ENCODE results near the gene EIF3A. TPM values are rescaled to one million over a fixed set of nuclear protein-coding genes. Genes with fewer than 3 reads are reported as not detected.

Gene EIF3A
- total RNA-seq, 4 donors from 2014 or later, result 136 to 240 (median 191) TPM

- H3K4me1 ChIP-seq, result no peaks in the 10 kb centered on the region
- ATAC-seq (no peak), DNase-seq (no peak)
- H3K9me3 ChIP-seq, result no peaks in the 10 kb centered on the region
- TF ChIP-seq POLR2A (IDR thresholded peaks at IDR 0.05) (no peak), CTCF (IDR thresholded peaks at IDR 0.05 in 4 of 5, conservative IDR thresholded peaks at IDR 0.05 in 1 of 5) (no peak)
- intact Hi-C loops (cut with DNase I; ENCODE audit: low total_unique reads), result no loop called here
- no peak overlapping the region for H3K4me3 ChIP-seq
- H3K36me3 ChIP-seq, result no peaks in the 10 kb centered on the region
- no peak overlapping the region for H3K27ac ChIP-seq
- H3K27me3 ChIP-seq, result no peaks in the 10 kb centered on the region
- in situ Hi-C loops (cut with MboI; ENCODE audit: low sequenced_read_pairs in 4 of 4), result no loop called here
These were observed 15.0 kb upstream of the EIF3A start for GRCh38 chr10:119095640-119096039.

- TF ChIP-seq CTCF (IDR thresholded peaks at IDR 0.05 in 4 of 5, conservative IDR thresholded peaks at IDR 0.05 in 1 of 5), result no peak
- no peak for TF ChIP-seq POLR2A (IDR thresholded peaks at IDR 0.05)
- Histone ChIP-seq H3K4me1 (no peaks in the 10 kb centered on the region), H3K9me3 (no peaks in the 10 kb centered on the region), H3K27me3 (no peaks in the 10 kb centered on the region), H3K4me3 (no peak overlapping the region), H3K36me3 (no peaks in the 10 kb centered on the region), H3K27ac (no peak overlapping the region)
- in situ Hi-C loops (cut with MboI; ENCODE audit: low sequenced_read_pairs in 4 of 4) (no loop called here), intact Hi-C loops (cut with DNase I; ENCODE audit: low total_unique reads) (no loop called here)
- no peak for DNase-seq
- no peak for ATAC-seq
These were observed 10.4 kb upstream of the EIF3A start for GRCh38 chr10:119090968-119091367.

GRCh38 chr10:119090026-119090795 lies 9.6 kb upstream of the EIF3A start:
- H3K4me3 ChIP-seq, result no peak overlapping the region
- ATAC-seq (no peak), DNase-seq (no peak)
- in situ Hi-C loops (cut with MboI; ENCODE audit: low sequenced_read_pairs in 4 of 4), result no loop called here
- H3K27ac ChIP-seq, result no peak overlapping the region
- H3K36me3 ChIP-seq, result no peaks in the 10 kb centered on the region
- intact Hi-C loops (cut with DNase I; ENCODE audit: low total_unique reads), result no loop called here
- H3K9me3 ChIP-seq, result no peaks in the 10 kb centered on the region
- H3K4me1 ChIP-seq, result no peaks in the 10 kb centered on the region
- TF ChIP-seq POLR2A (IDR thresholded peaks at IDR 0.05) (no peak), CTCF (IDR thresholded peaks at IDR 0.05 in 4 of 5, conservative IDR thresholded peaks at IDR 0.05 in 1 of 5) (no peak)
- H3K27me3 ChIP-seq, result no peaks in the 10 kb centered on the region

GRCh38 chr10:119087271-119087882 lies 6.8 kb upstream of the EIF3A start:
- TF ChIP-seq CTCF (IDR thresholded peaks at IDR 0.05 in 4 of 5, conservative IDR thresholded peaks at IDR 0.05 in 1 of 5), result no peak
- no peak for TF ChIP-seq POLR2A (IDR thresholded peaks at IDR 0.05)
- in situ Hi-C loops (cut with MboI; ENCODE audit: low sequenced_read_pairs in 4 of 4) (no loop called here), intact Hi-C loops (cut with DNase I; ENCODE audit: low total_unique reads) (no loop called here)
- no peak for ATAC-seq
- Histone ChIP-seq H3K36me3 (no peaks in the 10 kb centered on the region), H3K9me3 (no peaks in the 10 kb centered on the region), H3K27me3 (no peaks in the 10 kb centered on the region), H3K27ac (no peak overlapping the region), H3K4me1 (no peaks in the 10 kb centered on the region), H3K4me3 (no peak overlapping the region)
- DNase-seq, result no peak

Measured in gastrocnemius medialis (tissue), 4 donors.